HepG2 (cell line): ENCODE results near the gene PLIN4. TPM values are rescaled to one million over a fixed set of nuclear protein-coding genes. Genes with fewer than 3 reads are reported as not detected.

Experiments used
- ATAC-seq: fragments of 200-7000 bp; cut with Tn5 transposase; 3 replicates; pipeline ENCODE4 v1.9.1; 2020; ENCODE audit warnings: mild to moderate bottlenecking, moderate library complexity
- BruUV-seq: library from RNA; stranded (reverse); fragments of 400-500 nt; replicated peaks from 2 replicates; lab custom pipeline; 2021; lab: Mats Ljungman, UMichigan
- CTCF ChIA-PET: fragments of 300-600 bp; formaldehyde crosslinking; extraction: SDS; loops from one replicate; lab custom pipeline; 2021; ENCODE audit warnings: low total read pairs, inconsistent platforms, low intra/inter-chr PET ratio; lab: Yijun Ruan, JAX
- POLR2A ChIA-PET: fragments of 350-600 bp; sonication (Branson Sonifier 250); formaldehyde crosslinking; loops from one replicate; lab custom pipeline; 2020; ENCODE audit warnings: antibody characterized with exemption, inconsistent platforms; lab: Yijun Ruan, JAX
- DNase-seq: peaks from one replicate; pipeline ENCODE4 v3.0.0-alpha.2; 2015; ENCODE audit warnings: low spot score
- FAIRE-seq: peaks from 3 replicates; lab custom pipeline; 2011; peaks lifted over from hg19 to GRCh38; lab: Jason Lieb, UNC
- H2AFZ ChIP-seq: one replicate; pipeline ENCODE4 v1.6.1; 2011; ENCODE audit warnings: low read length, inconsistent platforms
- H3K27ac ChIP-seq: fragments of 300-600 bp; 3 replicates; pipeline ENCODE4 v1.8.0; 2011; ENCODE audit warnings: mixed run types, mild to moderate bottlenecking, mixed read lengths, low read length, inconsistent platforms; ENCODE audit not compliant: insufficient read depth; ENCODE audit errors: extremely low read length
- H3K27me3 ChIP-seq, 2 experiments: fragments of 200-600 bp in 1 of 2; 2 replicates in 1 of 2; 3 replicates in 1 of 2; pipeline versions ENCODE4 v1.6.0 to v1.8.0; 2011; ENCODE audit warnings: low read length in 2 of 2, mild to moderate bottlenecking in 2 of 2, moderate library complexity in 2 of 2, inconsistent platforms in 1 of 2; ENCODE audit not compliant: insufficient read depth in 2 of 2, control insufficient read depth in 1 of 2
- H3K36me3 ChIP-seq, 2 experiments: fragments of 200-600 bp in 1 of 2; replicated peaks in 1 of 2; 2 replicates in 1 of 2; 3 replicates in 1 of 2; pipeline versions ENCODE4 v1.5.1 to v1.8.0; 2011; ENCODE audit warnings: low read length in 2 of 2, inconsistent platforms in 1 of 2; ENCODE audit not compliant: insufficient read depth in 2 of 2, control insufficient read depth in 1 of 2
- H3K4me1 ChIP-seq: 2 replicates; pipeline ENCODE4 v1.5.1; 2012; ENCODE audit warnings: low read length, inconsistent platforms; ENCODE audit not compliant: insufficient read depth
- H3K4me2 ChIP-seq: 2 replicates; pipeline ENCODE4 v1.6.0; 2011; ENCODE audit warnings: low read depth, low read length, inconsistent platforms
- H3K4me3 ChIP-seq, 3 experiments: fragments of 200-600 bp in 1 of 3; sonication (generic), shearing (Covaris generic) in 1 of 3; replicated peaks in 1 of 3; 2 replicates each; pipeline ENCODE4 v1.5.1; 2011 to 2016; ENCODE audit warnings: low read length in 3 of 3, inconsistent platforms in 2 of 3, low read depth in 2 of 3, mild to moderate bottlenecking in 2 of 3, control low read depth in 1 of 3, mixed read lengths in 1 of 3; ENCODE audit not compliant: insufficient read depth in 1 of 3
- H3K79me2 ChIP-seq: one replicate; pipeline ENCODE4 v1.6.1; 2011; ENCODE audit warnings: low read length, inconsistent platforms; ENCODE audit not compliant: insufficient read depth
- H3K9ac ChIP-seq: 2 replicates; pipeline ENCODE4 v1.6.0; 2011; ENCODE audit warnings: mild to moderate bottlenecking, low read depth, low read length, inconsistent platforms; ENCODE audit not compliant: insufficient read depth
- H3K9me3 ChIP-seq: 2 replicates; pipeline ENCODE4 v1.5.1; 2012; ENCODE audit warnings: mild to moderate bottlenecking, low read length
- H4K20me1 ChIP-seq: 2 replicates; pipeline ENCODE4 v1.6.0; 2011; ENCODE audit warnings: inconsistent platforms, mild to moderate bottlenecking, low read length, moderate library complexity; ENCODE audit not compliant: insufficient read depth
- AGO2 ChIP-seq: fragments of 200-400 bp; formaldehyde crosslinking; optimal IDR thresholded peaks from 2 replicates; pipeline ENCODE3; 2017; ENCODE audit warnings: mild to moderate bottlenecking, low read depth, low read length, moderate library complexity
- ATF1 ChIP-seq: IDR thresholded peaks from 2 replicates; pipeline ENCODE4 v1.6.1; 2016; ENCODE audit warnings: mild to moderate bottlenecking, control low read depth
- ATF4 ChIP-seq, 2 experiments: fragments of 450-650 bp in 1 of 2; sonication (generic) in 1 of 2; formaldehyde crosslinking; IDR thresholded peaks; 2 replicates each; pipeline versions ENCODE4 v1.5.0 to v1.8.0; 2020 to 2022; ENCODE audit warnings: mild to moderate bottlenecking in 1 of 2, missing genetic modification reagents in 1 of 2
- CHCHD3 ChIP-seq: sonication (generic); formaldehyde crosslinking; IDR thresholded peaks from 2 replicates; pipeline ENCODE4 v1.8.0; 2022; ENCODE audit warnings: mild to moderate bottlenecking, missing genetic modification reagents, moderate library complexity
- CHD4 ChIP-seq: fragments of 200-600 bp; sonication (generic); IDR thresholded peaks from 2 replicates; pipeline ENCODE4 v1.7.0; 2017; ENCODE audit warnings: mild to moderate bottlenecking, low read length, borderline replicate concordance
- FOXM1 ChIP-seq: sonication (generic); formaldehyde crosslinking; IDR thresholded peaks from 2 replicates; pipeline ENCODE4 v1.5.0; 2020; ENCODE audit warnings: missing genetic modification reagents
- GFI1 ChIP-seq: sonication (generic); formaldehyde crosslinking; IDR thresholded peaks from 2 replicates; pipeline ENCODE4 v1.5.0; 2020; ENCODE audit warnings: missing genetic modification reagents, mild to moderate bottlenecking, borderline replicate concordance
- GPBP1L1 ChIP-seq: sonication (generic); formaldehyde crosslinking; IDR thresholded peaks from 2 replicates; pipeline ENCODE4 v1.5.0; 2020; ENCODE audit warnings: mild to moderate bottlenecking, missing genetic modification reagents
- GTF3A ChIP-seq: sonication (generic); formaldehyde crosslinking; conservative IDR thresholded peaks from 2 replicates; pipeline ENCODE4 v1.4.0; 2020; ENCODE audit warnings: mild to moderate bottlenecking, missing genetic modification reagents
- POLR2AphosphoS5 ChIP-seq: IDR thresholded peaks from 2 replicates; pipeline ENCODE4 v1.6.1; 2012; ENCODE audit warnings: low read depth, low read length
- SETDB1 ChIP-seq: sonication (generic); formaldehyde crosslinking; IDR thresholded peaks from 2 replicates; pipeline ENCODE4 v1.5.1; 2020; ENCODE audit warnings: missing genetic modification reagents, mild to moderate bottlenecking, borderline replicate concordance
- STAT5B ChIP-seq: sonication (generic); formaldehyde crosslinking; IDR thresholded peaks from 2 replicates; pipeline ENCODE4 v1.4.0; 2020; ENCODE audit warnings: missing genetic modification reagents
- TFE3 ChIP-seq: IDR thresholded peaks from 2 replicates; pipeline ENCODE4 v1.6.1; 2016
- ZMYM3 ChIP-seq: sonication (generic); formaldehyde crosslinking; IDR thresholded peaks from 2 replicates; pipeline ENCODE4 v1.5.1; 2020; ENCODE audit warnings: mild to moderate bottlenecking, missing genetic modification reagents
- ZNF333 ChIP-seq: sonication (generic); formaldehyde crosslinking; IDR thresholded peaks from 2 replicates; pipeline ENCODE4 v1.4.0; 2020; ENCODE audit warnings: mild to moderate bottlenecking, missing genetic modification reagents, borderline replicate concordance
- ZNF629 ChIP-seq: sonication (generic); formaldehyde crosslinking; conservative IDR thresholded peaks from 2 replicates; pipeline ENCODE4 v1.5.0; 2020; ENCODE audit warnings: missing genetic modification reagents
- ZNF747 ChIP-seq: sonication (generic); formaldehyde crosslinking; IDR thresholded peaks from 2 replicates; pipeline ENCODE4 v1.8.1; 2023; ENCODE audit warnings: missing genetic modification reagents, mild to moderate bottlenecking, borderline replicate concordance
- ZNF788 ChIP-seq: sonication (generic); formaldehyde crosslinking; IDR thresholded peaks from 2 replicates; pipeline ENCODE4 v1.5.0; 2020; ENCODE audit warnings: mild to moderate bottlenecking, missing genetic modification reagents, borderline replicate concordance
- WGBS: methylation state at CpG from one replicate; pipeline ENCODE4 v1.1.6; 2017; ENCODE audit warnings: low lambda C conversion rate; 5-methylcytosine and 5-hydroxymethylcytosine counted together
- in situ Hi-C: cut with HindIII; loops from 2 replicates; pipeline ENCODE4 v1.10.0; 2017; ENCODE audit warnings: low pct_unique_long_range_greater_than_20kb; ENCODE audit not compliant: extremely low pct_ligation_motif_present
- intact Hi-C: fragments of 100-400 bp; cut with micrococcal nuclease; formaldehyde crosslinking; loops from one replicate; pipeline ENCODE4 v1.10.0; 2022; ENCODE audit not compliant: unreplicated experiment
- polyA plus RNA-seq, 8 experiments: library from polyadenylated mRNA; depleted of rRNA in 3 of 8; stranded (reverse) in 7 of 8; unstranded in 1 of 8; fragments of >200 nt; fragmentation: Illumina TruSeq in 4 of 8; extraction: Trizol in 4 of 8; gene quantifications; 2 replicates each; pipeline versions ENCODE4 v1.2.1 to v1.2.3, GENCODE V29; 2011 to 2016; ENCODE audit warnings: low read depth in 4 of 8, missing spikeins in 1 of 8, mixed read lengths in 1 of 8; ENCODE audit not compliant: insufficient read depth in 1 of 8
- total RNA-seq, 5 experiments: library from RNA; depleted of rRNA; stranded (reverse); fragments of >200 nt; fragmentation: Illumina TruSeq; extraction: Trizol; gene quantifications; 2 replicates each; pipeline ENCODE4 v1.2.3, GENCODE V29; 2016; ENCODE audit warnings: low read depth in 1 of 5
- TF ChIP-seq, protein P1 (sequence below): sonication (generic); formaldehyde crosslinking; IDR thresholded peaks from 2 replicates; pipeline ENCODE4 v1.4.0; 2020; ENCODE audit warnings: missing genetic modification reagents

Gene PLIN4
- total and polyA plus RNA-seq, 2 of the 13 experiments (the other 11 are each of a cell fraction or from before 2014, with no cell fraction given), result 1.1 to 1.3 TPM

DNA sequence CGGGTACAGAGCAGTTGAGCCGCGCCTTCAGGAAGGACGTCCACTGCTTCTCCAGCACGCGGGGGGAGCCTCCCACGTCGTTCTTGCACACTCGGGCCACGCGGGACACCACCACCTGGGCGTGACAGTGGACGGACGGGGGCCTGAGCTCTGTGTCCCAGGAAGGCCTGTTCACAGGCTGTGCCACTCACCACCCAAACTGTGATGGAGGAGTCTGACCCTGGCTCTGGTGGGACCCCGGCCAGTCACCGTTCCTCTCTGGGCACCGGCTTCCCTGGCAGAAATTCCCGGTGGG, 34.2 kb upstream of the PLIN4 start:
- FAIRE-seq, result no peak

DNA sequence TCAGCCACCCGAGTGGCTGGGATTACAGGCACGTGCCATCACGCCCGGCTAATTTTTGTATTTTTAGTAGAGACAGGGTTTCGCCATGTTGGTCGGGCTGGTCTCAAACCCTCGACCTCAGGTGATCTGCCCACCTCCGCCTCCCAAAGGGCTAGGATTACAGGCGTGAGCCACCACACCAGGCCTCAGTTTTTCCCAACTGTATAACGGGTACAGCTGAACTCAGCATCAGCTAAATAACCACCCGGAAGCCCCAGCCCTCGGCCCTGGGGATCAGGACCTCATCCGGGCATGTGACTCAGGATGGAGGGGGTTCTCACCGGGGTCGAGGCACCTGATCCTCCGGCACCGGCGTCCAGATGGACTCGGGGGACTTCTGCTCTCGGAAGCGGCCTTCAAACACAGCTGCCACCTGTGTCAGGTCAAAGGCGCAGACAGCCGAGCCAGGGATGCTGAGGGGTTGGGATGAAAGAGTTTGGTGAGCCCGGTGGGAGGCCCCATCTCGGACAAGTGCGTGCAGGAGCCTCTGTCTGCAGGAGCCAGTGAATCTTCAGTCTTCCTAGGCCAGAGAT, 32.3 kb upstream of the PLIN4 start:
- 0 out of 2 replicates have a peak, but pooled peaks have one; percentile 18 for TF ChIP-seq ZMYM3 (CRISPR knock-in tag)
- TF ChIP-seq ZNF629 (CRISPR knock-in tag), result peak; percentile 88
- TF ChIP-seq ZNF333 (CRISPR knock-in tag), result no peak
- no peak for TF ChIP-seq ATF4 (CRISPR knock-in tag; IDR thresholded peaks at IDR 0.05)
- TF ChIP-seq TFE3, result no peak
- TF ChIP-seq GTF3A (CRISPR knock-in tag), result no peak
- no peak for TF ChIP-seq FOXM1 (CRISPR knock-in tag)
- TF ChIP-seq GPBP1L1 (CRISPR knock-in tag), result no peak
- TF ChIP-seq, protein P1, sequence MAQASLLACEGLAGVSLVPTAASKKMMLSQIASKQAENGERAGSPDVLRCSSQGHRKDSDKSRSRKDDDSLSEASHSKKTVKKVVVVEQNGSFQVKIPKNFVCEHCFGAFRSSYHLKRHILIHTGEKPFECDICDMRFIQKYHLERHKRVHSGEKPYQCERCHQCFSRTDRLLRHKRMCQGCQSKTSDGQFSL, result no peak
- TF ChIP-seq STAT5B (CRISPR knock-in tag), result no peak
- peak; percentile 64; the same call in 1 of the 2 replicates for TF ChIP-seq CHD4
- Histone ChIP-seq H3K36me3 (peaks cover 45 to 69% of the 10 kb centered on the region in 2 experiments), H3K9me3 (no peaks in the 10 kb centered on the region), H3K79me2 (no peaks in the 10 kb centered on the region), H3K4me1 (no peaks in the 10 kb centered on the region), H3K27ac (no peak overlapping the region), H3K27me3 (no peaks in the 10 kb centered on the region), H3K4me2 (no peak overlapping the region), H2AFZ (no peak overlapping the region), H3K9ac (no peak overlapping the region), H3K4me3 (no peak overlapping the region), H4K20me1 (no peaks in the 10 kb centered on the region)
- no TSS peak for BruUV-seq
- intact Hi-C loops (no loop called here), in situ Hi-C loops (no loop called here)
- WGBS, result 95% methylated on average over 18 of the region's 26 CpGs
- no peak for ATAC-seq
- CTCF ChIA-PET, result no interaction called here
- no peak for DNase-seq
- no peak for FAIRE-seq
- POLR2A ChIA-PET, result no interaction called here

More for the DNA sequence above, 34.2 kb upstream of the PLIN4 start:
- Histone ChIP-seq H4K20me1 (peaks cover 6% of the 10 kb centered on the region; the same call in 1 of the 2 replicates), H3K4me2 (no peak overlapping the region), H3K36me3 (peaks cover 54 to 78% of the 10 kb centered on the region in 2 experiments), H3K27ac (no peak overlapping the region), H3K27me3 (no peaks in the 10 kb centered on the region), H3K4me3 (no peak overlapping the region), H3K4me1 (no peaks in the 10 kb centered on the region), H2AFZ (no peak overlapping the region), H3K79me2 (no peaks in the 10 kb centered on the region), H3K9me3 (no peaks in the 10 kb centered on the region), H3K9ac (no peak overlapping the region)
- no TSS peak for BruUV-seq
- DNase-seq (no peak), ATAC-seq (no peak)
- TF ChIP-seq ZNF788 (no peak), CHCHD3 (CRISPR knock-in tag) (no peak), ATF1 (no peak), AGO2 (peak; percentile 82), GFI1 (CRISPR knock-in tag) (no peak), POLR2AphosphoS5 (no peak), ZNF747 (CRISPR knock-in tag) (no peak), SETDB1 (CRISPR knock-in tag) (no peak)
- CTCF ChIA-PET, result no interaction called here
- POLR2A ChIA-PET, result no interaction called here
- in situ Hi-C loops, result no loop called here
- 100% methylated on average over 1 of the region's 18 CpGs for WGBS
- intact Hi-C loops, result no loop called here
